ENCODE results near the gene HORMAD1.

The HORMAD1 gene

GRCh38 chr1:150688763-150689162 lies 31.9 kb downstream of the HORMAD1 start:
- TF ChIP-seq CTCF (conservative IDR thresholded peaks at IDR 0.05; ENCODE audit: low read depth) = no peak
- no peak for DNase-seq (ENCODE audit: low spot score)
- no peak overlapping the region for H3K27ac ChIP-seq
- CTCF ChIA-PET = interaction anchor here (0.6 kb wide), 1 partner anchor 11 kb away, joined by 3 read pairs; no protein-coding TSS in a partner anchor
- POLR2A ChIA-PET (ENCODE audit: low non-redundant PET) = no interaction called here

- ChIA-PET POLR2A (ENCODE audit: low non-redundant PET) (no interaction called here), CTCF (no interaction called here)
- H3K27ac ChIP-seq = no peak overlapping the region
- no peak for TF ChIP-seq CTCF (conservative IDR thresholded peaks at IDR 0.05; ENCODE audit: low read depth)
- DNase-seq (ENCODE audit: low spot score) = no peak
These were observed 34.4 kb downstream of the HORMAD1 start for GRCh38 chr1:150686275-150686674.

- POLR2A ChIA-PET (ENCODE audit: low non-redundant PET) = no interaction called here
- no peak for DNase-seq (ENCODE audit: low spot score)
- CTCF ChIA-PET = interaction anchor here (0.6 kb wide), 1 partner anchor 227 kb away, joined by 3 read pairs; no protein-coding TSS in a partner anchor
- no peak overlapping the region for H3K27ac ChIP-seq
- no peak for TF ChIP-seq CTCF (conservative IDR thresholded peaks at IDR 0.05; ENCODE audit: low read depth)
These were observed 36.8 kb downstream of the HORMAD1 start for GRCh38 chr1:150683914-150684313.

- ChIA-PET CTCF (no interaction called here), POLR2A (ENCODE audit: low non-redundant PET) (no interaction called here)
- no peak for TF ChIP-seq CTCF (conservative IDR thresholded peaks at IDR 0.05; ENCODE audit: low read depth)
These were observed 41.7 kb downstream of the HORMAD1 start for GRCh38 chr1:150678988-150679387.

GRCh38 chr1:150674881-150675280 lies 45.8 kb downstream of the HORMAD1 start:
- ChIA-PET POLR2A (ENCODE audit: low non-redundant PET) (no interaction called here), CTCF (no interaction called here)
- no peak for TF ChIP-seq CTCF (conservative IDR thresholded peaks at IDR 0.05; ENCODE audit: low read depth)
- no peak for DNase-seq (ENCODE audit: low spot score)
- no peak overlapping the region for H3K27ac ChIP-seq

More at GRCh38 chr1:150678988-150679387, 41.7 kb downstream of the HORMAD1 start:
- no peak for DNase-seq (ENCODE audit: low spot score)
- H3K27ac ChIP-seq = no peak overlapping the region

GRCh38 chr1:150663321-150663720 lies 57.4 kb downstream of the HORMAD1 start:
- ChIA-PET CTCF (interaction anchor here (0.7 kb wide), 1 partner anchor 114 kb away, joined by 3 read pairs; no protein-coding TSS in a partner anchor), POLR2A (ENCODE audit: low non-redundant PET) (no interaction called here)

More at GRCh38 chr1:150663321-150663720, 57.4 kb downstream of the HORMAD1 start:
- no peak for TF ChIP-seq CTCF (conservative IDR thresholded peaks at IDR 0.05; ENCODE audit: low read depth)
- no peak overlapping the region for H3K27ac ChIP-seq
- no peak for DNase-seq (ENCODE audit: low spot score)

All from RWPE1 (cell line).